Prostate gland (tissue), 2 donors: Measurements from ENCODE around the gene RALGPS1. TPM values are rescaled to one million over a fixed set of nuclear protein-coding genes. Genes with fewer than 3 reads are reported as not detected.

Experiments
- DNase-seq: peaks from one replicate; pipeline ENCODE4 v3.0.0-alpha.2; 2019; ENCODE audit warnings: low spot score
- H3K27ac ChIP-seq, 2 donors: fragments of 200-600 bp; sonication (generic); 2 replicates each; pipeline ENCODE4 v1.5.1; 2017 to 2019
- H3K27me3 ChIP-seq: fragments of 200-600 bp; sonication (generic); replicated peaks from 2 replicates; pipeline ENCODE4 v1.5.1; 2019; ENCODE audit not compliant: insufficient read depth
- H3K36me3 ChIP-seq, 2 donors: fragments of 200-600 bp; sonication (generic); 1 replicate in 1 of 2; 2 replicates in 1 of 2; pipeline versions ENCODE4 v1.5.1 to v1.8.1; 2017 to 2019
- H3K4me1 ChIP-seq: fragments of 200-600 bp; sonication (generic); replicated peaks from 2 replicates; pipeline ENCODE4 v1.5.1; 2019
- H3K4me3 ChIP-seq, 2 donors: fragments of 200-600 bp; sonication (generic); 2 replicates each; pipeline ENCODE4 v1.5.1; 2017 to 2019
- H3K9me3 ChIP-seq: fragments of 200-600 bp; sonication (generic); 2 replicates; pipeline ENCODE4 v1.5.1; 2017
- CTCF ChIP-seq, 4 experiments: fragments of 200-600 bp in 2 of 4; fragments of 450-650 bp in 2 of 4; sonication (generic) in 2 of 4; IDR thresholded peaks; 1 replicate in 3 of 4; 2 replicates in 1 of 4; pipeline ENCODE4 v1.5.1; 2016 to 2019; ENCODE audit warnings: antibody characterized with exemption in 4 of 4, mild to moderate bottlenecking in 2 of 4, moderate library complexity in 2 of 4
- POLR2A ChIP-seq: fragments of 450-650 bp; IDR thresholded peaks from one replicate; pipeline ENCODE4 v1.6.1; 2016; ENCODE audit warnings: antibody characterized with exemption, mild to moderate bottlenecking
- POLR2AphosphoS5 ChIP-seq: sonication (generic); formaldehyde crosslinking; IDR thresholded peaks from one replicate; pipeline ENCODE4 v1.6.1; 2017; ENCODE audit warnings: antibody characterized with exemption
- WGBS: methylation state at CpG from one replicate; pipeline ENCODE4 v1.1.5; 2018; 5-methylcytosine and 5-hydroxymethylcytosine counted together
- intact Hi-C: fragments of 100-400 bp; cut with DNase I; formaldehyde crosslinking; loops from one replicate; pipeline ENCODE4 v1.14.2; 2022
- total RNA-seq, 2 donors: library from RNA; depleted of rRNA; stranded (reverse); fragments of >200 nt; gene quantifications; one replicate each; pipeline ENCODE4 v1.1.0, GENCODE V29; 2016

Gene RALGPS1
- total RNA-seq, 2 donors from 2014 or later: 14.7 to 20.7 TPM

GRCh38 chr9:127129718-127130085 is 215.1 kb downstream of the RALGPS1 start:
- intact Hi-C loops: no loop called here
- peaks cover 16% of the 10 kb centered on the region for H3K4me1 ChIP-seq

GRCh38 chr9:127130235-127130634 is 215.7 kb downstream of the RALGPS1 start:
- no peak overlapping the region for H3K4me3 ChIP-seq
- no peak for DNase-seq
- TF ChIP-seq POLR2AphosphoS5 (no peak), CTCF (IDR thresholded peaks at IDR 0.05) (no peak), POLR2A (no peak)
- H3K27ac ChIP-seq: no peak overlapping the region
- no peaks in the 10 kb centered on the region for H3K36me3 ChIP-seq
- H3K4me1 ChIP-seq: peaks cover 16% of the 10 kb centered on the region
- no peaks in the 10 kb centered on the region for H3K9me3 ChIP-seq
- 94% methylated on average over 2 of the region's 2 CpGs for WGBS
- intact Hi-C loops: no loop called here
- no peaks in the 10 kb centered on the region for H3K27me3 ChIP-seq

More at GRCh38 chr9:127129718-127130085, 215.1 kb downstream of the RALGPS1 start:
- DNase-seq: no peak
- H3K27me3 ChIP-seq: no peaks in the 10 kb centered on the region
- WGBS: 96% methylated on average over 3 of the region's 3 CpGs
- no peaks in the 10 kb centered on the region for H3K9me3 ChIP-seq
- TF ChIP-seq POLR2AphosphoS5: no peak
- TF ChIP-seq CTCF (IDR thresholded peaks at IDR 0.05): no peak
- no peak for TF ChIP-seq POLR2A
- no peaks in the 10 kb centered on the region for H3K36me3 ChIP-seq
- H3K4me3 ChIP-seq: no peak overlapping the region
- no peak overlapping the region for H3K27ac ChIP-seq

GRCh38 chr9:127130661-127131538 is 216.3 kb downstream of the RALGPS1 start:
- 66% methylated on average over 10 of the region's 10 CpGs for WGBS
- no peaks in the 10 kb centered on the region for H3K9me3 ChIP-seq
- no peak for TF ChIP-seq POLR2A
- TF ChIP-seq POLR2AphosphoS5: no peak
- TF ChIP-seq CTCF (IDR thresholded peaks at IDR 0.05): no peak
- no peaks in the 10 kb centered on the region for H3K27me3 ChIP-seq
- no peaks in the 10 kb centered on the region for H3K36me3 ChIP-seq
- peaks cover 16% of the 10 kb centered on the region for H3K4me1 ChIP-seq
- H3K27ac ChIP-seq: peak overlapping the region in 1 of 2 donors; percentile 26
- intact Hi-C loops: no loop called here
- no peak for DNase-seq
- H3K4me3 ChIP-seq: no peak overlapping the region

GRCh38 chr9:127131871-127132270 is 217.3 kb downstream of the RALGPS1 start:
- no peaks in the 10 kb centered on the region for H3K36me3 ChIP-seq
- no peaks in the 10 kb centered on the region for H3K9me3 ChIP-seq
- peaks cover 16% of the 10 kb centered on the region for H3K4me1 ChIP-seq
- 89% methylated on average over 6 of the region's 6 CpGs for WGBS
- DNase-seq: no peak
- H3K27me3 ChIP-seq: no peaks in the 10 kb centered on the region
- peak overlapping the region in 1 of 2 donors; percentile 26 for H3K27ac ChIP-seq
- intact Hi-C loops: no loop called here
- no peak for TF ChIP-seq POLR2AphosphoS5
- no peak for TF ChIP-seq CTCF (IDR thresholded peaks at IDR 0.05)
- TF ChIP-seq POLR2A: no peak
- no peak overlapping the region for H3K4me3 ChIP-seq

- no peak for DNase-seq
- H3K4me1 ChIP-seq: peaks cover 16% of the 10 kb centered on the region
- WGBS: 97% methylated on average over 4 of the region's 4 CpGs
- intact Hi-C loops: no loop called here
- TF ChIP-seq POLR2A: no peak
- TF ChIP-seq POLR2AphosphoS5: no peak
- TF ChIP-seq CTCF (IDR thresholded peaks at IDR 0.05): no peak
- peak overlapping the region in 1 of 2 donors; percentile 74 for H3K27ac ChIP-seq
- H3K36me3 ChIP-seq: no peaks in the 10 kb centered on the region
- no peak overlapping the region for H3K4me3 ChIP-seq
- no peaks in the 10 kb centered on the region for H3K27me3 ChIP-seq
- no peaks in the 10 kb centered on the region for H3K9me3 ChIP-seq
Measured at GRCh38 chr9:127132375-127132774, 217.8 kb downstream of the RALGPS1 start.
